GM21786 (cell line): ENCODE data around the gene PGLYRP3.
"Not testable (repeated sequence)": the region's sequence is repeated elsewhere in the genome, so short reads cannot be mapped to it uniquely, and the experiment has no call there.

Experiments used
- ATAC-seq: cut with Tn5 transposase; IDR thresholded peaks from one replicate; pipeline ENCODE4 v1.9.1; 2021; ENCODE audit not compliant: unreplicated experiment

PGLYRP3 gene

DNA sequence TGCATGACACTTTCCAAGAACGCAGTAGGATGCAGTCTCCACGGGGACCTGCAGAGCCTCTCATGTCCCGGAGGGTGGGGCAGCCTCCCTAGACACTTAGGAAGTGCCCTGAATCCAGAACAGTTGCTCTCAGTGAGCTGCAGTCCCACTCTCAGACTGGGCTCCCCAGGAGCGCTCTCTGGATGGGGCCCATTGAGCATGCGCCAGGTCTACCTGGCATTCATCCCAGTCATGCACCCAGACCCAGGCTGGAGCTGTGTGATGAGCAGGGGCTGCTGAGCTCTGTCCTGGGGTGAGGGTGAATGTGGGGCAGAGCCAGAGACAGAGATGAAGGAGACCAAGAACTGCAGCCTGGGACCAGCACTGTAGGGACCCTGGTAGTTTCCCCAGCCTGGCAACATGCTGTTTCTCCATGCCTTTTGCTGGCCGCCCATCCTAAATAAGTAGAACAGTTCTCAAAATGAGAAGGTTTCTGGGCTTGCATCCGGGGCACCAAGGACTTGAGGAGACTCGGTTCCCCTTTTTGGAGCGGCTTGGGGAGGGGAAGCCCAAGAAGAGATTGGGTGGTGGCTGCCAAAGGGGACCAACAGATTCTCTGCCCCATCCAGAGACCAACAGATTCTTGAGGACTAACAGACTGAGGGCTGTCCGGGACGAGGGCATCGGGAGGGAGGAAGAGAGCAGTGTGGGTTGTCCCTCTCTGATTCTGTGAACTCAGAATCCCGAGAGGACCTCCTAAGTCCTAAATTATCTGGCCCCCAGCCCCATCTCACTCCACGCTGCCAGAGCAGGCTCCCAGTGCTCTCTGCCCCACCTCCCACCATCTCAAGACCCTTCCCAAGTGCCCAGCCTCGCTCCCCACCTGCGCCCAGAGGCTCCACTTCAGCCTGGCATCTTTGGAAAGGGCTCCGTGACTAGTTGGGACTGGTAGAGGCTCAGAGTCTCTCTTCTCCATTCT lies 36.9 kb upstream of the PGLYRP3 start:
- no peak for ATAC-seq

DNA sequence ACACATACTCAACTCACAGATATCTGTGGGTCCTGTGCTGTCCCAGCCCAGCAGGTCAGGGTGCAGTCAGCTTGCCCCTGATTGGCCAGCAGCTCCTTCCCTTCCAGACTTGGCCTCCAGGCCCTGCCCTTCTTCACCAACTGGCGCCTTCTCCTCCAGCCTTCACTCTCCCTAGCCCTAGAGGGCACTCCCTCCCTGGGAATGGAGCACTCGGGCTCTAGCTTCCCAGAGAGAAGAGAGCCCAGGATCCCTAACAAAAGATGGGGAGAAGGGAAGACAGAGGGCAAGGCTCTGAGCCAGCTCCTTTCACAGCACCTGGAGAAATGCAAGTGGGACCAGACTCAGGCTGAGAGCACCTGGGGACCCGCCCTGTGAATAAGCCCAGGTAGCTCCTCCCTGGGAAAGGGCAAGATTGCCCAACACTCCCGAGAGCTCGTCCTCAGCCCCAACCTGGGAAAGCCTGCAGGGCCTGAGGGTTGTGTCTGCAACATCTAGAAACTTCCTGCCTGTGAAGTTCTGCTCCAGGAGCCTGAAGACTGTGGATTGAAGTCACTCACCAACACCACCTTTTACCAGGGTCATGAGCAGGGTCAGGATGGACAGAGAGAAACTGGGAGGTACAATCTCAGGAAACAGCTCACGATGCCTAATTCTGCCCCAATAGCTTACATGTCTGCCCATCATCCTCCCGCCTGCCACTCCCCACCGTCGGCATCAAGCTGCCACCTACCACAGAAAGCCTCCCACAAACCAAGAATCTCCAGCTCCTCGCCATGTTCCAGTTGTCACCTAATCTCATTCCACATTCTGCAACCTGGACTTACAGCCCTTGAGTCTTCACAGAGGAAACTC lies 36.0 kb upstream of the PGLYRP3 start, which contains the start of gene PGLYRP4:
PGLYRP4 (minus strand) TSS at position 331 of the 852 bp plus-strand sequence. CDS start 909 bp downstream, outside the sequence.
- no peak for ATAC-seq

DNA sequence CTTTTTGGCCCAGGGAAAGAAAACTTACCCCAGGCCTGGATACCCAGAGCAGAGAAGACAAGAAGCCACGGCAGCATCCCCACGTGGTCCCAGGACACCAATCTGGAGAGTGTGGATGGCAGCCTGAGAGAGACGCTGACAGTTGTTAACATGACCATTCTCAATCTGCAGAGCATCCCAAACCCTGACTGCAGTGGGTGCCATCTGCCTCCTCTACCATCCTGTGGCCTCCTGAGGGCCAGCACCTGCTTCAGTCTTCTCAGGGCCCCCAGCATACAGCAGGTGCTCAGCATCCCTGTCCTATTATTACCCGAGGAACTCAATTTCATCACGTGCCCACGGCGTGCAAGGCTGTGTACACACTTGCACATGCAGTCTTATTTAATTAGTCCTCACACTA lies 35.1 kb upstream of the PGLYRP3 start:
- no peak for ATAC-seq

DNA sequence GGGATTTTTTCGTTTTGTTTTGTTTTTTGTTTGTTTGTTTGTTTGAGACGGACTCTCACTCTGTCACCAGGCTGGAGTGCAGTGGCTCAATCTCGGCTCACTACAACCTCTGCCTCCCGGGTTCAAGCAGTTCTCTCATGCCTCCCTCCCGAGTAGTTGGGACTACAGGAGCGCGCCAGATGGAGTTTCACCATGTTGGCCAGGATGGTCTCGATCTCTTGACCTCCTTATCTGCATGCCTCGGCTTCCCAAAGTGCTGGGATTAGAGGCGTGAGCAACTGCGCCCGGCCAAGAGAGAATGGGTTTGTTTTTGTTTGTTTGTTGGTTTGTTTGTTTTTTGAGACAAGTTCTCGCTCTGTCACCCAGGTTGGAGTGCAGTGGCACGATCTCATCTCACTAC lies 34.3 kb upstream of the PGLYRP3 start:
- ATAC-seq, result not testable (repeated sequence)

GRCh38 chr1:153346077-153346723 lies 33.4 kb upstream of the PGLYRP3 start:
- no peak for ATAC-seq

DNA sequence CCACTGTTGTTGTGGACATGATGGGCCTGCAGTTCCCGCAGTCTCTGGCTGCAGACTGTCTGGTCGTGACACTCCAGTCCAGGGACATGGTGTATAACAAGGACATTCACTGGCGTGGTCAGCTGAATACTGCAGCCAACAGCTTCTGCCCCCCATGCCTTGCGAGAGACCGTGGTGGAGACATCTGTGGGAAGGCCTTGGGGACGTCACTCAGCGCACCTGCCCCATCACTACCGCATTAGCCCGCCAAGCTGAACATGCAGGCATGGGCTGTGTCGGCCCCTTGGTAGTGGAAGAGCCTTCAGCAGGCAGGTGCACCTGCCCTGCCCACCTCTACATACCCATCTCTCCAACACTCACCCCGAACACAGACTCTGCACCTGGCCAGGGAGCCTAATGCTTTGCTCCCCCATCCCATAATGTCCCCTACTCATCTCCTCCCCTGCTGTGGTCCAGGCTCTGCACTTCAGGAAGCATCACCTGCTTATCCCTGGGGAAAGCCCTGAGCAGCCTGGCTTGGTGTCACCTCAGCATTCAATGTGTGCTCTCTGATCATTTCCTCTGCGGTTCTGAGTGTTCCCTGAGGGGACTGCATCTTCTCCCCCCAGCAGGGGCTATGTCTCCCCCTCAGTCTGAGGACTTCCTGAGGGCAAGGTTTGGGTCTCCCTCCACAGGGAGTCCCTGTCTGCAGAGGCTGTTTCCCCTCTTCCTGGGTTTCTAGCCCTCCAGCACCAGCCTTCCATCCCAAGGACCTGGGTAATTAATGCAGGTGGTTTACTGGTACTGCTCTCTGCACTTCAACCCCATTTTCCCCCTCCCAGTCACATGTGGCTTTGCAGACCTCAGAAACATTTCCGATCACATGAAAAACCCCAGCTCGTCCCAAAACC lies 32.7 kb upstream of the PGLYRP3 start:
- no peak for ATAC-seq

DNA sequence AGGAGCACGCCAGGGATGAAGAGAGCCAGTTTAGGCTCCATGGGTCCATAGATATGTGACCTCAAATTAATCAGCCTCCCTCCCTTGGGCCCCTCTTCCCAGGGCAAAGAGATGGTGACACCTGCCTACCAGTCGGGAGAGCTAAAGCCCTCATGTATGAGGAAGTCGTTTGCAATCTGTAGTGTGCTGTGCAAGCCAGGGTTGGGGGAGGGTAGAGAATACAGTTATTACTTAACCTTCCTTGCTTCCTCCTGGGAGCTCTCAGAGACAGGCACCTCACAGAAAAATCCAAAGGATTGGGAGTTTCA lies 31.9 kb upstream of the PGLYRP3 start:
- no peak for ATAC-seq

DNA sequence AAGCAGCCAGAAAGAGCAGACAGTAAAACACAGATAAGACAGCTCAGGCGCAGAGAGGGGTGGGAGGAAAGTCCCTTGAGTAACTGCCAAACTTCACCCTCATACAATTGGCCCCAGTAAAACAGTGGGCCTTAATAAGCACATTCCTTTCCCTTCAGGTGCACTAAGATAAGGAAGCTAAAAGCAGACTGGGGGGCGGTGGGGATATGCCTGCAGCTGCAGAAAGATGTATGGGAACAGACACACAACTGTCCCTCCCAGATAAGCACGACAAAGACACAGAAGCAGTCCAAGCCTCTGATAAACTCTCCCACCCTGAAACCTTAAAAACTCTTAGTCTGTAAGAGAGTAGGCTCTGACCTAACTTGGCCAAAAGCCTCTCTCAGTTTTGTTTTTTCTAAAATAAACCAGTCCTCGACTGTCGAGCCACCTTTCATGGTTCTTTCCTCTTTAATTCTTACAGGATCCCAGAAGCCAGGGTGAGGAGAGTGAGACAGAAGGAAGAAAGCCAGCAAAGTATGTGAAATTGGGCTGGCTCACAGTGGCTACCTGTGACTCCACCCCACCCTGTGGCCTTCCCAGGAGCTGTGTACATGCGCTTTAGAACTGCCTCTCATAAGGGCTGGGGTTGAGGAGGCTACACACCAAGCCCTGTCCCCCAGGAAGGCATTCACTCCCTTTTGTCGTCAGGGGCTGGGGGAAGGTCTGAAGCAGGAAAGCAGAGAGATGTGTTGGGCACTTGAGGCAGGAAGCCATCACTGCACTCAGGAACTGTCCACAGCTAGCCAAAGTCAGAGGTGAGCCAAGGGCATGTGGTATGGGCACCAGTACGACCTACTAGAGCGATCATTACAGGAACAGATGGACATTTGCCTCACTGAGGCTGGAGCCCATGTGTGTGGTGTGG lies 31.3 kb upstream of the PGLYRP3 start:
- no peak for ATAC-seq

DNA sequence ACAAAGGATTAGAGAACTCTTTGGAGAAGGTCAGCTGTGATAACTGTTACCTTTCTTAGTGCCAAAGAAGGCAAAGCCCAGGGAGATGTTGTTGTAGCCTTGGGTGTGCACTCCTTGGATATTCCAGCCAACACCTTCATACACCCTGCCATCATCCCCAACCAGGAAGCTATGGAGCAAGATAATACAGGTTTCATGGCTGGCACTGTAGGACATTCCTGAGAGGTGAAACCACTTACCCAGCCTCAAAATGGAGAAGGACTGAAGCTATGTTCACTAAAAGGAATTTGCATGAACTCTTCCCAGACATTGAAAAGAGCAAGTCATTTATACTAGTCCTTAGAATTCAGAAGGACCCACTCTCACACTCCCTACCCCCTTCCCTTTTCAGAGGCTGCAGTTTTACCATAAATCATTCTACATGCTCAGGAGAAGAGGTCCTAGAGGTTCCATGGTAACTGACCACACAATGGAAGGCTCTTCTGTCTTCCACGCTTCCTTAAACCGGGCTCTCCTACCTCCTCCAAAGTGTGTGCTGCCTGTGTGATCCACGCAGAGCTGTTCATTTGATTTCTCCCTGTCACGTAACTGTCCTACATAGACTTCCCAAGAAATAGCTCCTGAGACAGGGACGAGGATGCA lies 30.4 kb upstream of the PGLYRP3 start:
- ATAC-seq, result no peak

DNA sequence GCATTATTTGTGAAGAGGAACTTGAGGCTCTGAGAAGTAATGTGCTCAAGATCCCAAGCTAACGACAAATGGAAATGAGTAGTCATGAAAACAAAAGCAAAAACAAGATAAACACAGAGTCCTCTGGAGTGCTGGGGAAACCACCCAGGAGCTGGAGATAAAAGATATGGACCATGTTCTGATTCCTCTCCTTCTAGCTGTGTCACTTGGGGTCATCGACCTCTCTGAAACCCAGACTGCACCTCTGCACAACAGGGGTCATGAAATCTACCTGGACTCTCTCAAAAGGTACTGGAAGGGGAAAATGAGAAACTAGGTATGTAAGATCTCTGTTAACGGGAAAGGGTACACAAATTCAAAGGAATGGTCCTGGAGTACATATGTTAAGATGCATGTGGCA lies 29.4 kb upstream of the PGLYRP3 start:
- ATAC-seq, result no peak

DNA sequence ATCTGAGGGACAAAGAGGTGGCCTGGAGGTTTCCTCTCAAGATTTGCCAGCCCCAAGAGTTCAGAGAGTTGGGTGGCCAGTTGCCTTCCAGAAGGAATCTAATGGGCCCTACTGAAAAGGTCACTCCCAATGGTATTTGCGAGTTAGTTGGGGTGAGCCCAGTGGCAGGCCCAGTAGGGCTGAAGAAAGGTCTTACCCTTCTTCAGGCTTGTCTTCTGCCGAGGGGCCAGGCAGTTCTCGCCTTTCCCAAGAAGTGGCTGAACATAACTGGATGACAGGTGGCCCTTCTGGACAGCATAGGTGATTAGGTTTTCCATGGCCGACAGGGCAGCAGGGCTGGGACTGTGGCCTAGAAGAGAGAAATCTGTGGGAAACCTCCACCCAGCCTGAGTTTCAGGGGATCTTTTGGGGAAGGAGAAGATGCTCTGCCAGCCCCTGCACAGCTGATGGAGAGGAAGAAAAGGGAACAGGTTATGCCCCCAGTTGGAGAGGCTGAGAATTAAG lies 28.7 kb upstream of the PGLYRP3 start:
- no peak for ATAC-seq

- ATAC-seq, result no peak
These were observed 27.6 kb upstream of the PGLYRP3 start for GRCh38 chr1:153340356-153340755.

DNA sequence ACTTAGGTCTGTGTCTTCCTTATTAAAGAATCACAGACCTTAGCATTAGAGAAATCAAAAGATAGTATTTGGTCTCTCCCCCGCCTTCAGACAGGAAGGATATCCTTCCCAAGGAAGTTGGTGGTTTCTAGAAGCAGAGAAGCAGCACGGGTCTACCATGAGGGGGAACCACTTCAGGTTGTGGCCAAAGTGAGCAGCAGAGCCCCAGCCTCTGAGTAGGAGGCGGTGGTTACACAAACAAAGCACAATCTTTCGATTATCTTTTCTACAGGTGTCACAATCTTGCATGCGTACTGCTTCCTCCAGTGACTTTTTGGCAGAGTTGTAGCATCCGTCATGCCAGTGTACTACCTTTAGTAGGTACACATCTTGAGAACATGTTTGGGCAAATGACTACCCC lies 27.1 kb upstream of the PGLYRP3 start:
- no peak for ATAC-seq

DNA sequence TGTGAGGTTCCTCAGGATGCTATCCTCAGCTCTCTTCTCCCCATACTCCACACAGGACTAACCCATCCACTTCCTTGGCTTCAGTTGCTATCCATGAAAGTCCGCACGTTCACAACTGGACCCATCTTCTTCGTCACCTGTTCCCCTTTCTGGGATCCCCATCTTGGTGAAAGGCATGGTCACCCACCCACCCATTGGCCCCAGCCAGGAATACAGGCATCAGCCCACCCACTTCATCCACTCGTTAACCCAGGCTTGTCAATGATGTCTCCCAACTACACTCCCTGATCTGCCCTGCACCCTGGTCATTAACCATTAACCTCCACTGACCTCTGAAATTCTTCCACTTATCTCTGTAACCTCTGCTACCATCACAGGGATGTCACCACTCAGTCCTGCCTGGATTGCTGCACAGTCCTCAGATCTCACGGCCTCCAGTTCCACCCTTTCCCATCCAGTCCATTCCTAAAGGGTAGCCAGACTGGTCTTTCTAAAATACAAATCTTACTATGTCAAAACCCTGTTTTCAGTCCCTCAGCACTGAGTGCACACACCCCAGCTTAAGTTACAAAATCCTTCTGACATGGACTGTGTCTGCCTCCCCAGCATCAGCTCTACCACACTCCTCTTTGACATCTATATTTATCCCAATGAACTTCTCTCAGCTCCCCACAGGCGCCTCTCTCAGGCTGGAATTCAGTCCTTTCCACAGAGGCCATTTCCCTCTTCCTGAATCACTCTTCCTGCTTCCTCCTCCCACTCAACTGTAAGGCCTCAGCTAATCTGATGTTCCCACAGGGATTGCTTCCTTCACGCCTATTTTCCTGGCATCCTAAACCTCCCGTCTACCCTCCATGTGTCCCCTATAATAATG lies 25.5 kb upstream of the PGLYRP3 start:
- ATAC-seq, result no peak

DNA sequence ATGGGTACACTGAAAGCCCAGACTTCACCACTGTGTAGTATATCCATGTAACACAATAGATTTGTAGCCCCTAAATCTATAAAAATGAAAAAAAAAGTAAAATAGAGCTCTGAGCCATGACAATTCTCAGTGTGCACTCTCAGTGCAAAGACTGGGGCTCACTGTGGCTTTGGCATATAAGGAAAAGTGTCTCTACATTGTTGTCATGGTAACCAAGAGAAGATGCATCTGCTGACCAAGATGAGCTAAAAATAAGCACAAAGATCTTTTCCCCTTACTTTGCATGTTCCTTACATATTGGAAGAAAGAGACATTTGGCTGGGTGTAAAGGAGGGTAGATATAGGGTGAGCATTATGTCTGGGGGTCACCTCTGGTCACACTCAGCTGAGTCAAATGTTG lies 23.9 kb upstream of the PGLYRP3 start:
- no peak for ATAC-seq

- no peak for ATAC-seq
These were observed 21.1 kb upstream of the PGLYRP3 start for GRCh38 chr1:153333902-153334301.

- no peak for ATAC-seq
These were observed 12.2 kb upstream of the PGLYRP3 start for GRCh38 chr1:153324912-153325311.

GRCh38 chr1:153322568-153322967 lies 9.8 kb upstream of the PGLYRP3 start:
- no peak for ATAC-seq
